OCI-LY1 (cell line): ENCODE measurements around the gene ANTKMT.

Experiments used
- H2AFZ ChIP-seq: fragments of 200-600 bp; sonication (generic), shearing (Covaris generic); 2 replicates; pipeline ENCODE4 v1.6.0; 2014; ENCODE audit warnings: antibody characterized with exemption, mild to moderate bottlenecking, low read length
- H3F3A ChIP-seq: fragments of 200-600 bp; sonication (generic), shearing (Covaris generic); 2 replicates; pipeline ENCODE4 v1.6.0; 2014; ENCODE audit warnings: mild to moderate bottlenecking, antibody characterized with exemption, low read length, moderate library complexity; ENCODE audit not compliant: insufficient read depth
- H3K27ac ChIP-seq: fragments of 200-600 bp; sonication (generic); 2 replicates; pipeline ENCODE4 v1.5.1; 2014; ENCODE audit warnings: low read length, mixed run types, mild to moderate bottlenecking, low read depth; ENCODE audit not compliant: poor library complexity, severe bottlenecking
- H3K27me3 ChIP-seq: fragments of 200-600 bp; sonication (generic); 2 replicates; pipeline ENCODE4 v1.6.0; 2014; ENCODE audit warnings: antibody characterized with exemption, mild to moderate bottlenecking, low read length, moderate library complexity; ENCODE audit not compliant: insufficient read depth
- H3K36me3 ChIP-seq: fragments of 200-600 bp; sonication (generic); 2 replicates; pipeline ENCODE4 v1.6.1; 2014; ENCODE audit warnings: mild to moderate bottlenecking, antibody characterized with exemption, low read length, moderate library complexity, mixed read lengths; ENCODE audit not compliant: insufficient read depth
- H3K4me1 ChIP-seq: fragments of 200-600 bp; sonication (generic); 2 replicates; pipeline ENCODE4 v1.5.1; 2014; ENCODE audit warnings: mild to moderate bottlenecking, low read length, moderate library complexity; ENCODE audit not compliant: insufficient read depth, severe bottlenecking
- H3K4me2 ChIP-seq: fragments of 200-600 bp; sonication (generic), shearing (Covaris generic); 2 replicates; pipeline ENCODE4 v1.6.1; 2014; ENCODE audit warnings: low read length
- H3K4me3 ChIP-seq: fragments of 200-600 bp; sonication (generic); 2 replicates; pipeline ENCODE4 v1.5.1; 2014; ENCODE audit warnings: low read length, low read depth, mild to moderate bottlenecking, mixed read lengths; ENCODE audit not compliant: poor library complexity, severe bottlenecking
- H3K79me2 ChIP-seq: fragments of 200-600 bp; shearing (Covaris generic); 2 replicates; pipeline ENCODE4 v1.6.1; 2016; ENCODE audit warnings: mixed run types, low read length, mixed read lengths; ENCODE audit not compliant: insufficient read depth
- H3K9ac ChIP-seq: fragments of 200-600 bp; sonication (generic), shearing (Covaris generic); 2 replicates; pipeline ENCODE4 v1.6.1; 2014; ENCODE audit warnings: mild to moderate bottlenecking, low read length, mixed read lengths
- H3K9me2 ChIP-seq: fragments of 200-600 bp; sonication (generic), shearing (Covaris generic); 2 replicates; pipeline ENCODE4 v1.6.1; 2014; ENCODE audit warnings: low read depth, mild to moderate bottlenecking, low read length, mixed read lengths
- H3K9me3 ChIP-seq: fragments of 200-600 bp; shearing (Covaris generic); 2 replicates; pipeline ENCODE4 v1.6.1; 2014; ENCODE audit warnings: low read length, mixed read lengths
- H4K20me1 ChIP-seq: fragments of 200-600 bp; sonication (generic), shearing (Covaris generic); 2 replicates; pipeline ENCODE4 v1.6.0; 2016; ENCODE audit warnings: mild to moderate bottlenecking, low read length; ENCODE audit not compliant: insufficient read depth
- EZH2 ChIP-seq: fragments of 200-600 bp; sonication (generic), shearing (Covaris generic); IDR thresholded peaks from 2 replicates; pipeline ENCODE4 v1.8.0; 2017; ENCODE audit warnings: borderline replicate concordance, mixed run types, mild to moderate bottlenecking, antibody characterized with exemption, low read length, moderate library complexity, mixed read lengths
- TF ChIP-seq, protein P1 (sequence below): fragments of 200-600 bp; sonication (generic), shearing (Covaris generic); IDR thresholded peaks from 2 replicates; pipeline ENCODE4 v1.5.1; 2017; ENCODE audit warnings: mild to moderate bottlenecking, antibody characterized with exemption, low read length, moderate library complexity, mixed read lengths

ANTKMT gene, protein sequence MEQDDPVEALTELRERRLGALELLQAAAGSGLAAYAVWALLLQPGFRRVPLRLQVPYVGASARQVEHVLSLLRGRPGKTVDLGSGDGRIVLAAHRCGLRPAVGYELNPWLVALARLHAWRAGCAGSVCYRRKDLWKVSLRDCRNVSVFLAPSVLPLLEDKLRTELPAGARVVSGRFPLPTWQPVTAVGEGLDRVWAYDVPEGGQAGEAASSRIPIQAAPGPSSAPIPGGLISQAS

DNA sequence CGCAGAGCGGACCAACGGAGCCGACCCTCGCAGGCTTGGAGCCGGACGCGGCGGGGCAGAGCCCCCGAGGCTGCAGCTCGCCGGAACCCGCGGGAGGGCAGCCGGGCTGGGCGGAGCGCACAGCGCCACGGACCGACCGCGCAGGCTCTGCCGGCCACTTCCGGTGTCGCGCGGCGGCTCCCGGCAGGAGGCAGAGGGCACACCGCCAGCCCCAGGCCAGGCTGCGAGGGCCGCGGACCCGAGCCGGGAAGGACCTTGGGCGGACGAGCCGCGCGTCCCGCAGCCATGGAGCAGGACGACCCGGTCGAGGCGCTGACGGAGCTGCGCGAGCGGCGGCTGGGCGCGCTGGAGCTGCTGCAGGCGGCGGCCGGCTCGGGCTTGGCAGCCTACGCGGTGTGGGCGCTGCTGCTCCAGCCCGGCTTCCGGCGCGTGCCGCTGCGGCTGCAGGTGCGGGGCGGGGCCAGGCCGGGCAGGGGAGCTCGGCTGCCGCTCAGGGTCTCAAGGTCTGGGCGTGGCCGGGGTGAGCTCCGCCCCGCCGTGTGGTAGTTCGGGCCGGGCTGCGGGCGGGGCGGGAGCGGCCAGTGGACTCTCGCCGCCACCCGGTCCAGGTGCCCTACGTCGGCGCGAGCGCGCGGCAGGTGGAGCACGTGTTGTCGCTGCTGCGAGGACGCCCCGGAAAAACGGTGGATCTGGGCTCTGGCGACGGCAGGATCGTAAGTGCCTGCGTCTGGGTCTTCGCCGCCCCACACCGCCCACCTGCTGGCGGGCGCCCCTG lies at the start of gene ANTKMT:
ANTKMT (plus strand) TSS at position 157 of the 775 bp plus-strand sequence; CDS start at position 286, 129 bp downstream.
- TF ChIP-seq, protein P1, sequence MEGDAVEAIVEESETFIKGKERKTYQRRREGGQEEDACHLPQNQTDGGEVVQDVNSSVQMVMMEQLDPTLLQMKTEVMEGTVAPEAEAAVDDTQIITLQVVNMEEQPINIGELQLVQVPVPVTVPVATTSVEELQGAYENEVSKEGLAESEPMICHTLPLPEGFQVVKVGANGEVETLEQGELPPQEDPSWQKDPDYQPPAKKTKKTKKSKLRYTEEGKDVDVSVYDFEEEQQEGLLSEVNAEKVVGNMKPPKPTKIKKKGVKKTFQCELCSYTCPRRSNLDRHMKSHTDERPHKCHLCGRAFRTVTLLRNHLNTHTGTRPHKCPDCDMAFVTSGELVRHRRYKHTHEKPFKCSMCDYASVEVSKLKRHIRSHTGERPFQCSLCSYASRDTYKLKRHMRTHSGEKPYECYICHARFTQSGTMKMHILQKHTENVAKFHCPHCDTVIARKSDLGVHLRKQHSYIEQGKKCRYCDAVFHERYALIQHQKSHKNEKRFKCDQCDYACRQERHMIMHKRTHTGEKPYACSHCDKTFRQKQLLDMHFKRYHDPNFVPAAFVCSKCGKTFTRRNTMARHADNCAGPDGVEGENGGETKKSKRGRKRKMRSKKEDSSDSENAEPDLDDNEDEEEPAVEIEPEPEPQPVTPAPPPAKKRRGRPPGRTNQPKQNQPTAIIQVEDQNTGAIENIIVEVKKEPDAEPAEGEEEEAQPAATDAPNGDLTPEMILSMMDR: no peak
- TF ChIP-seq EZH2: no peak
- Histone ChIP-seq H3K27me3 (peaks cover 9% of the 10 kb centered on the region), H3K27ac (peak within 1 kb of the TSS; percentile 68), H3K9me2 (no peaks in the 10 kb centered on the region), H3K36me3 (peaks cover 8% of the 10 kb centered on the region), H3K4me3 (peak within 1 kb of the TSS; percentile 89), H3K4me2 (peak within 1 kb of the TSS; percentile 93), H3K4me1 (peaks cover 33% of the 10 kb centered on the region), H3K9me3 (no peaks in the 10 kb centered on the region), H3K9ac (peak within 1 kb of the TSS; percentile 93), H3F3A (peaks cover 2% of the 10 kb centered on the region; the same call in 1 of the 2 replicates), H4K20me1 (no peaks in the 10 kb centered on the region), H3K79me2 (no peaks in the 10 kb centered on the region), H2AFZ (no peak within 1 kb of the TSS)

DNA sequence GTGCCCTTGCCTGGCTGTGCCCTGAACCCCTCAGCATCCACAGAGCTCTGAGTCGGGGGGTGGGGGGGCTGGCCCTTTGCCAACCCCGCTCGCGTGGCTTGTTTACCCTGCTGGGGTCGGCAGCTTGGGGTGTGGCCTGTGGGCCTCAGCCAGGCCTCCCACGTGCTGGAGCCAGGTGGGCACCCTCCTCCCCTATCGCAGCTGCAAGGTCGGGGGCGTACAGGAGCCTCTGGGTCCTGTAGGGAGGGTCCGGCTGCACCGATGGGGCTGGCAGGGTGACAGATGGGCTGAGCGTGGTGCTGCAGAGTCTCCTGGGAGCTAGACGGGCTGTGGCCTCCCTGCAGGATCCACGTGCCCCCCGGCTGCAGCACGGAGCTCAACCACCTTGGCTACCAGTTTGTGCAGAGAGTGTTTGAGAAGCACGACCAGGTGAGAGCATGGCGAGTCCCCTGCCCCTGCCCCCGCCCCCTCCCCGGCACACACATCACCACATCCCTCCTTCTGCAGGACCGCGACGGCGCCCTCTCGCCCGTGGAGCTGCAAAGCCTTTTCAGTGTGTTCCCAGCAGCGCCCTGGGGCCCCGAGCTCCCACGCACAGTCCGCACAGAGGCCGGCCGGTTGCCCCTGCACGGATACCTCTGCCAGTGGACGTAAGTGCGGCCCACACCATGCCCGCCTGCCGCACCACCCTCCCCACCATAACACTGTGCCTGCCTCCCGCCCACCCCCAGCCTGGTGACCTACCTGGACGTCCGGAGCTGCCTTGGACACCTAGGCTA lies 49.4 kb upstream of the ANTKMT start:
- peaks cover 16% of the 10 kb centered on the region for H3K4me1 ChIP-seq
- no peak overlapping the region for H3K4me3 ChIP-seq
- no peaks in the 10 kb centered on the region for H3K9me3 ChIP-seq
- no peaks in the 10 kb centered on the region for H4K20me1 ChIP-seq
- H3F3A ChIP-seq: no peaks in the 10 kb centered on the region
- H3K36me3 ChIP-seq: peaks cover 51% of the 10 kb centered on the region
- TF ChIP-seq, protein P1: no peak
- TF ChIP-seq EZH2: no peak
- H3K9ac ChIP-seq: no peak overlapping the region
- no peaks in the 10 kb centered on the region for H3K9me2 ChIP-seq
- H2AFZ ChIP-seq: no peak overlapping the region
- H3K27ac ChIP-seq: no peak overlapping the region
- no peak overlapping the region for H3K4me2 ChIP-seq
- no peaks in the 10 kb centered on the region for H3K79me2 ChIP-seq
- no peaks in the 10 kb centered on the region for H3K27me3 ChIP-seq

DNA sequence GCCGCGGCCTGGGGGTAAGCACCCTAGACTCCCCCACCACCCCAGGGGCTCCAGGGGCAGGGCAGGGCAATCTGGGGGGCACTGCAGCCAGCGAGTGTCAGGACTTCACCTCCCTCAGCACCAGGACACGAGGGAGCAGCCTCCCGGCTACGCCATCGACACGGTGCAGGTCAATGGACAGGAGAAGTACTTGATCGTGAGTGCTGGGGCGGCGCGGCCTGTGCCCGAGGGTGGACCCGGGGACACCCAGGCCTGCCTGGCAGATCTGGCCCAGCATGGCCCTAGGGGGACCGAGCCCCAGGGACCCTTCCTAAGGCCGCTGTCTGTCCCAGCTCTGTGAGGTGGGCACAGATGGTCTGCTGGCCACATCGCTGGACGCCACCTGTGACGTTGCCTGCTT lies 48.6 kb upstream of the ANTKMT start:
- Histone ChIP-seq H3K79me2 (no peaks in the 10 kb centered on the region), H3K4me2 (no peak overlapping the region), H3K9me3 (no peaks in the 10 kb centered on the region), H3K27me3 (no peaks in the 10 kb centered on the region), H3K9ac (no peak overlapping the region), H3K9me2 (no peaks in the 10 kb centered on the region), H3K27ac (no peak overlapping the region), H4K20me1 (no peaks in the 10 kb centered on the region), H3F3A (no peaks in the 10 kb centered on the region), H3K4me1 (peaks cover 21% of the 10 kb centered on the region), H3K4me3 (no peak overlapping the region), H2AFZ (no peak overlapping the region), H3K36me3 (peaks cover 51% of the 10 kb centered on the region)
- TF ChIP-seq, protein P1: no peak
- TF ChIP-seq EZH2: no peak
